SJSA1 (cell line): ENCODE results near the gene MROH9. TPM values are rescaled to one million over a fixed set of nuclear protein-coding genes. Genes with fewer than 3 reads are reported as not detected.

Experiments
- total RNA-seq: library from RNA; depleted of rRNA; stranded (reverse); fragments of >200 nt; shearing (Covaris generic); gene quantifications from 2 replicates; pipeline ENCODE4 v1.2.3, GENCODE V29; 2014; rRNA removed

Gene MROH9
- total RNA-seq, 1 experiment from 2014 or later, result not detected

Other genes with a start within 250 kb of the MROH9 start
- gene FMO3, start 155.4 kb downstream of the MROH9 start, total RNA-seq, result 3.4 and 5.1 TPM in 2 replicates
- gene FMO2, start 249.8 kb downstream of the MROH9 start, total RNA-seq, result not detected in 2 replicates